ENCODE data around the gene ZSWIM1. TPM values are rescaled to one million over a fixed set of nuclear protein-coding genes. Genes with fewer than 3 reads are reported as not detected.

ZSWIM1 gene
- total RNA-seq, 1 experiment from 2014 or later, result 13.2 TPM

DNA sequence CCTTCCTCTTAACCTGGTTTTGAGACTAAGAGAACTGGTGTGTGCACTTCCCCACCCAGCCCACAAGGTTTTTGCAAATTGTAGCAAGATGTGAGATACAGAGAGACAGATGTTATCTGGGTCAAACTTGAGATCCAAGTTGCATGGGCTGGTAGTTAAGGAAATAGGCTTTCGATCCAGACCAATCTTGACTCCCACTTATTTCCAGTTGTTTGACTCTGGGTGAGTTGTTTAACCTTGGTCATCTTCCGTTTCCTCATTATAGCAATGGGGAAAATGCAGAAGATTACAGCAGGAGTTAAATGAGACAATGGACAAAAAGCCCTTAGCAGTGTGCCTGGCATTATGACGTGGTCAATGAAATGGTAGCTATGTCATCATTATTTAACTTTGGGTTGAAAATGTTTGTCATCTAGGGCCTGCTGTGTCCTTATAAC is 45.7 kb upstream of the ZSWIM1 start:
- H3K36me3 ChIP-seq (ENCODE audit: insufficient read depth, low read length, poor library complexity, severe bottlenecking), result no peaks in the 10 kb centered on the region
- no TSS peak for BruUV-seq (replicated peaks)
- intact Hi-C loops (cut with micrococcal nuclease; ENCODE audit: unreplicated experiment), result no loop called here
- no peak overlapping the region for H3K27ac ChIP-seq (ENCODE audit: low read depth, low read length, poor library complexity, severe bottlenecking)
- DNase-seq (ENCODE audit: low spot score), result no peak
- no peaks in the 10 kb centered on the region for H3K27me3 ChIP-seq (replicated peaks; ENCODE audit: insufficient read depth, low read depth, low read length, poor library complexity)
- H3K4me1 ChIP-seq (ENCODE audit: insufficient read depth, low read length, poor library complexity, severe bottlenecking), result peaks cover 8% of the 10 kb centered on the region
- no peaks in the 10 kb centered on the region for H3K9me3 ChIP-seq (ENCODE audit: low read depth, low read length, poor library complexity, severe bottlenecking)
- ChIA-PET CTCF (no interaction called here), POLR2A (ENCODE audit: low non-redundant PET) (no interaction called here)
- TF ChIP-seq, protein P1, sequence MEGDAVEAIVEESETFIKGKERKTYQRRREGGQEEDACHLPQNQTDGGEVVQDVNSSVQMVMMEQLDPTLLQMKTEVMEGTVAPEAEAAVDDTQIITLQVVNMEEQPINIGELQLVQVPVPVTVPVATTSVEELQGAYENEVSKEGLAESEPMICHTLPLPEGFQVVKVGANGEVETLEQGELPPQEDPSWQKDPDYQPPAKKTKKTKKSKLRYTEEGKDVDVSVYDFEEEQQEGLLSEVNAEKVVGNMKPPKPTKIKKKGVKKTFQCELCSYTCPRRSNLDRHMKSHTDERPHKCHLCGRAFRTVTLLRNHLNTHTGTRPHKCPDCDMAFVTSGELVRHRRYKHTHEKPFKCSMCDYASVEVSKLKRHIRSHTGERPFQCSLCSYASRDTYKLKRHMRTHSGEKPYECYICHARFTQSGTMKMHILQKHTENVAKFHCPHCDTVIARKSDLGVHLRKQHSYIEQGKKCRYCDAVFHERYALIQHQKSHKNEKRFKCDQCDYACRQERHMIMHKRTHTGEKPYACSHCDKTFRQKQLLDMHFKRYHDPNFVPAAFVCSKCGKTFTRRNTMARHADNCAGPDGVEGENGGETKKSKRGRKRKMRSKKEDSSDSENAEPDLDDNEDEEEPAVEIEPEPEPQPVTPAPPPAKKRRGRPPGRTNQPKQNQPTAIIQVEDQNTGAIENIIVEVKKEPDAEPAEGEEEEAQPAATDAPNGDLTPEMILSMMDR (conservative IDR thresholded peaks at IDR 0.05; ENCODE audit: low read depth, low read length), result no peak
- no peak for TF ChIP-seq EZH2 (IDR thresholded peaks at IDR 0.05; ENCODE audit: borderline replicate concordance, low read depth, low read length, poor library complexity, severe bottlenecking)
- H3K4me3 ChIP-seq (ENCODE audit: low read depth, low read length, poor library complexity, severe bottlenecking), result no peak overlapping the region

- POLR2A ChIA-PET (ENCODE audit: low non-redundant PET), result no interaction called here
- no TSS peak for BruUV-seq (replicated peaks)
- intact Hi-C loops (cut with micrococcal nuclease; ENCODE audit: unreplicated experiment), result no loop called here
- no peak overlapping the region for H3K4me3 ChIP-seq (ENCODE audit: low read depth, low read length, poor library complexity, severe bottlenecking)
- no peak for TF ChIP-seq EZH2 (IDR thresholded peaks at IDR 0.05; ENCODE audit: borderline replicate concordance, low read depth, low read length, poor library complexity, severe bottlenecking)
- TF ChIP-seq, protein P1 (conservative IDR thresholded peaks at IDR 0.05; ENCODE audit: low read depth, low read length), result no peak
- DNase-seq (ENCODE audit: low spot score), result no peak
- H3K36me3 ChIP-seq (ENCODE audit: insufficient read depth, low read length, poor library complexity, severe bottlenecking), result no peaks in the 10 kb centered on the region
- no peaks in the 10 kb centered on the region for H3K9me3 ChIP-seq (ENCODE audit: low read depth, low read length, poor library complexity, severe bottlenecking)
- no peak overlapping the region for H3K27ac ChIP-seq (ENCODE audit: low read depth, low read length, poor library complexity, severe bottlenecking)
- H3K27me3 ChIP-seq (replicated peaks; ENCODE audit: insufficient read depth, low read depth, low read length, poor library complexity), result no peaks in the 10 kb centered on the region
- peaks cover 8% of the 10 kb centered on the region for H3K4me1 ChIP-seq (ENCODE audit: insufficient read depth, low read length, poor library complexity, severe bottlenecking)
- CTCF ChIA-PET, result no interaction called here
Observed at GRCh38 chr20:45835825-45836224, 45.2 kb upstream of the ZSWIM1 start.

DNA sequence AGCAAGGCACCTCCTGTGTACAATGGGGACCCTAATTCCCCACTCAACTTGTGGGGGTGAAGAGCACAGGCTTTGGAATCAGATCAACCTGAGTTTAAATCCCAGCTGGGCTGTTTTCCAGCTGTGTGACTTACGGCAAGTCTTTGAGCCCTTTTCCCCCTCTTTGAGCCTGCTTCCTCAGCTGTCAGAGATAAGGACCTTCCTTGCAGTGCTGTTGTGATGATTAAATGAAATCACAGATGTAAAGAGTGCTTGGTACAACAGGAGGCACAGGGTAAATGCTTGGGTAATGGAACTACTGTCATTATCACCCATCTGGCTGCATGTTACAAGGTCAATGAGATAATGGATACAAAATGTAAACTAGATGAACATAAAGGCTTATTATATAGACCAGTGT is 44.2 kb upstream of the ZSWIM1 start:
- Histone ChIP-seq H3K27me3 (replicated peaks; ENCODE audit: insufficient read depth, low read depth, low read length, poor library complexity) (no peaks in the 10 kb centered on the region), H3K4me1 (ENCODE audit: insufficient read depth, low read length, poor library complexity, severe bottlenecking) (peaks cover 8% of the 10 kb centered on the region), H3K27ac (ENCODE audit: low read depth, low read length, poor library complexity, severe bottlenecking) (no peak overlapping the region), H3K9me3 (ENCODE audit: low read depth, low read length, poor library complexity, severe bottlenecking) (no peaks in the 10 kb centered on the region), H3K36me3 (ENCODE audit: insufficient read depth, low read length, poor library complexity, severe bottlenecking) (peaks cover under 1% of the 10 kb centered on the region), H3K4me3 (ENCODE audit: low read depth, low read length, poor library complexity, severe bottlenecking) (no peak overlapping the region)
- no peak for DNase-seq (ENCODE audit: low spot score)
- intact Hi-C loops (cut with micrococcal nuclease; ENCODE audit: unreplicated experiment), result no loop called here
- no peak for TF ChIP-seq EZH2 (IDR thresholded peaks at IDR 0.05; ENCODE audit: borderline replicate concordance, low read depth, low read length, poor library complexity, severe bottlenecking)
- TF ChIP-seq, protein P1 (conservative IDR thresholded peaks at IDR 0.05; ENCODE audit: low read depth, low read length), result no peak
- BruUV-seq (replicated peaks), result no TSS peak
- ChIA-PET CTCF (no interaction called here), POLR2A (ENCODE audit: low non-redundant PET) (no interaction called here)

Data from A673 (cell line).